Measurements from ENCODE around the gene AFAP1L2. TPM values are rescaled to one million over a fixed set of nuclear protein-coding genes. Genes with fewer than 3 reads are reported as not detected.

AFAP1L2 gene
- total and polyA plus RNA-seq, 2 donors (not counting 1 experiment from before 2014, with no cell fraction given) = 4.7 to 4.9 TPM

- Mint-ChIP-seq H3K4me3 (no peak overlapping the region), H3K27me3 (peaks cover 65% of the 10 kb centered on the region), H3K9me3 (ENCODE audit: insufficient read depth) (no peaks in the 10 kb centered on the region), H3K4me1 (no peaks in the 10 kb centered on the region), H3K27ac (no peak overlapping the region)
- no peak overlapping the region for H3K27ac ChIP-seq (ENCODE audit: low read length in 2 of 2)
- no peaks in the 10 kb centered on the region for H3K79me2 ChIP-seq (ENCODE audit: control insufficient read depth, insufficient read depth, low read length)
- DNase-seq (no peak), ATAC-seq (ENCODE audit: low read depth) (no peak)
- H4K20me1 ChIP-seq (ENCODE audit: control insufficient read depth, insufficient read depth, low read length, poor library complexity, severe bottlenecking) = no peaks in the 10 kb centered on the region
- intact Hi-C loops (cut with micrococcal nuclease) = no loop called here
- WGBS (ENCODE audit: insufficient coverage) = no CpG with 5 or more reads among the region's 2 CpGs
- no peaks in the 10 kb centered on the region for H3K9me3 ChIP-seq (ENCODE audit: control extremely low read depth in 1 of 3, control insufficient read depth in 2 of 3, insufficient read depth in 1 of 3, low read length in 2 of 3)
- no peak overlapping the region for H2AFZ ChIP-seq (ENCODE audit: insufficient read depth, low read depth, low read length, poor library complexity, severe bottlenecking)
- ChIA-PET POLR2A (no interaction called here), CTCF (no interaction called here)
- TF ChIP-seq CTCF (IDR thresholded peaks at IDR 0.05) (no peak), EZH2 (IDR thresholded peaks at IDR 0.05; ENCODE audit: borderline replicate concordance, insufficient read depth, low read depth, low read length, poor library complexity, severe bottlenecking) (no peak)
- H3K4me1 ChIP-seq (ENCODE audit: control insufficient read depth in 2 of 2, insufficient read depth in 2 of 2, low read length in 2 of 2) = no peaks in the 10 kb centered on the region
- no peaks in the 10 kb centered on the region for H3K36me3 ChIP-seq (replicated peaks in 1 of 2; ENCODE audit: control extremely low read depth in 1 of 2, control insufficient read depth in 1 of 2, extremely low read depth in 1 of 2, insufficient read depth in 2 of 2, low read length in 1 of 2)
- peaks cover 0 to 16% (median 9%) of the 10 kb centered on the region in 4 experiments for H3K27me3 ChIP-seq (replicated peaks in 1 of 4; ENCODE audit: control extremely low read depth in 1 of 4, control insufficient read depth in 3 of 4, insufficient read depth in 4 of 4, low read length in 3 of 4)
- no peak overlapping the region for H3K4me3 ChIP-seq (ENCODE audit: control extremely low read depth in 1 of 5, extremely low read depth in 1 of 5, insufficient read depth in 1 of 5, low read depth in 2 of 5, low read length in 4 of 5)
- H3K4me2 ChIP-seq (replicated peaks; ENCODE audit: low read depth, low read length, poor library complexity, severe bottlenecking) = no peak overlapping the region
- H3K9ac ChIP-seq (ENCODE audit: low read length) = no peak overlapping the region
These were observed 7.8 kb downstream of the AFAP1L2 start for GRCh38 chr10:114396464-114396863.

- Mint-ChIP-seq H3K4me3 (no peak overlapping the region), H3K27ac (no peak overlapping the region), H3K9me3 (ENCODE audit: insufficient read depth) (no peaks in the 10 kb centered on the region), H3K4me1 (no peaks in the 10 kb centered on the region), H3K27me3 (peaks cover 61% of the 10 kb centered on the region)
- CTCF ChIA-PET = interaction anchor here (0.5 kb wide), 1 partner anchor 1440 kb away, joined by 3 read pairs; no protein-coding TSS in a partner anchor
- peaks cover 0 to 12% (median 9%) of the 10 kb centered on the region in 4 experiments for H3K27me3 ChIP-seq (replicated peaks in 1 of 4; ENCODE audit: control extremely low read depth in 1 of 4, control insufficient read depth in 3 of 4, insufficient read depth in 4 of 4, low read length in 3 of 4)
- no peak for DNase-seq
- ATAC-seq (ENCODE audit: low read depth) = no peak
- H3K4me3 ChIP-seq (ENCODE audit: control extremely low read depth in 1 of 5, extremely low read depth in 1 of 5, insufficient read depth in 1 of 5, low read depth in 2 of 5, low read length in 4 of 5) = no peak overlapping the region
- TF ChIP-seq EZH2 (IDR thresholded peaks at IDR 0.05; ENCODE audit: borderline replicate concordance, insufficient read depth, low read depth, low read length, poor library complexity, severe bottlenecking) = no peak
- no peak for TF ChIP-seq CTCF (IDR thresholded peaks at IDR 0.05)
- intact Hi-C loops (cut with micrococcal nuclease) = no loop called here
- H3K79me2 ChIP-seq (ENCODE audit: control insufficient read depth, insufficient read depth, low read length) = no peaks in the 10 kb centered on the region
- no peak overlapping the region for H2AFZ ChIP-seq (ENCODE audit: insufficient read depth, low read depth, low read length, poor library complexity, severe bottlenecking)
- POLR2A ChIA-PET = no interaction called here
- no peaks in the 10 kb centered on the region for H3K4me1 ChIP-seq (ENCODE audit: control insufficient read depth in 2 of 2, insufficient read depth in 2 of 2, low read length in 2 of 2)
- H3K4me2 ChIP-seq (replicated peaks; ENCODE audit: low read depth, low read length, poor library complexity, severe bottlenecking) = no peak overlapping the region
- no peaks in the 10 kb centered on the region for H3K9me3 ChIP-seq (ENCODE audit: control extremely low read depth in 1 of 3, control insufficient read depth in 2 of 3, insufficient read depth in 1 of 3, low read length in 2 of 3)
- H3K27ac ChIP-seq (ENCODE audit: low read length in 2 of 2) = no peak overlapping the region
- no peak overlapping the region for H3K9ac ChIP-seq (ENCODE audit: low read length)
- no peaks in the 10 kb centered on the region for H3K36me3 ChIP-seq (replicated peaks in 1 of 2; ENCODE audit: control extremely low read depth in 1 of 2, control insufficient read depth in 1 of 2, extremely low read depth in 1 of 2, insufficient read depth in 2 of 2, low read length in 1 of 2)
- 6% methylated on average over 3 of the region's 6 CpGs for WGBS (ENCODE audit: insufficient coverage)
- H4K20me1 ChIP-seq (ENCODE audit: control insufficient read depth, insufficient read depth, low read length, poor library complexity, severe bottlenecking) = no peaks in the 10 kb centered on the region
These were observed 8.8 kb downstream of the AFAP1L2 start for GRCh38 chr10:114395366-114396022.
